Immature natural killer cell (primary cell): Measurements from ENCODE around the gene CC2D1A. TPM values are rescaled to one million over a fixed set of nuclear protein-coding genes. Genes with fewer than 3 reads are reported as not detected.
A peak's percentile ranks its signal among the peaks of the same experiment; 100 is the strongest.

Source experiments
- DNase-seq, 3 donors: peaks; one replicate each; pipeline ENCODE4 v3.0.0; 2022; ENCODE audit warnings: mixed read lengths in 1 of 3
- H3K27ac Mint-ChIP-seq, 6 donors: one replicate each; pipeline ENCODE4 v1.8.0; 2020; ENCODE audit warnings: mixed read lengths in 6 of 6, mild to moderate bottlenecking in 5 of 6, inconsistent platforms in 4 of 6, moderate library complexity in 3 of 6
- H3K27me3 Mint-ChIP-seq, 3 donors: one replicate each; pipeline ENCODE4 v1.8.0; 2020 to 2021; ENCODE audit warnings: low read depth in 3 of 3, mild to moderate bottlenecking in 3 of 3, mixed read lengths in 3 of 3, moderate library complexity in 3 of 3, inconsistent platforms in 1 of 3
- H3K36me3 Mint-ChIP-seq, 3 donors: one replicate each; pipeline ENCODE4 v1.8.0; 2020; ENCODE audit warnings: mixed read lengths in 3 of 3, inconsistent platforms in 2 of 3, mild to moderate bottlenecking in 2 of 3
- H3K4me1 Mint-ChIP-seq, 2 donors: one replicate each; pipeline ENCODE4 v1.8.0; 2020; ENCODE audit warnings: inconsistent platforms in 2 of 2, mild to moderate bottlenecking in 2 of 2, mixed read lengths in 2 of 2, moderate library complexity in 1 of 2
- H3K4me3 Mint-ChIP-seq, 5 donors: one replicate each; pipeline ENCODE4 v1.8.0; 2020; ENCODE audit warnings: mild to moderate bottlenecking in 5 of 5, mixed read lengths in 5 of 5, inconsistent platforms in 3 of 5, moderate library complexity in 3 of 5
- H3K9me3 Mint-ChIP-seq, 6 donors: one replicate each; pipeline ENCODE4 v1.8.0; 2020; ENCODE audit warnings: mild to moderate bottlenecking in 6 of 6, mixed read lengths in 6 of 6, inconsistent platforms in 4 of 6, moderate library complexity in 3 of 6
- polyA plus RNA-seq, 3 donors: library from polyadenylated mRNA; unstranded; fragments of 300-500 nt; fragmentation: Illumina TruSeq; gene quantifications; one replicate each; pipeline ENCODE4 v1.2.3, GENCODE V29; 2021

CC2D1A gene
- polyA plus RNA-seq, 3 donors from 2014 or later: 1.5 to 19.2 (median 5.8) TPM

DNA sequence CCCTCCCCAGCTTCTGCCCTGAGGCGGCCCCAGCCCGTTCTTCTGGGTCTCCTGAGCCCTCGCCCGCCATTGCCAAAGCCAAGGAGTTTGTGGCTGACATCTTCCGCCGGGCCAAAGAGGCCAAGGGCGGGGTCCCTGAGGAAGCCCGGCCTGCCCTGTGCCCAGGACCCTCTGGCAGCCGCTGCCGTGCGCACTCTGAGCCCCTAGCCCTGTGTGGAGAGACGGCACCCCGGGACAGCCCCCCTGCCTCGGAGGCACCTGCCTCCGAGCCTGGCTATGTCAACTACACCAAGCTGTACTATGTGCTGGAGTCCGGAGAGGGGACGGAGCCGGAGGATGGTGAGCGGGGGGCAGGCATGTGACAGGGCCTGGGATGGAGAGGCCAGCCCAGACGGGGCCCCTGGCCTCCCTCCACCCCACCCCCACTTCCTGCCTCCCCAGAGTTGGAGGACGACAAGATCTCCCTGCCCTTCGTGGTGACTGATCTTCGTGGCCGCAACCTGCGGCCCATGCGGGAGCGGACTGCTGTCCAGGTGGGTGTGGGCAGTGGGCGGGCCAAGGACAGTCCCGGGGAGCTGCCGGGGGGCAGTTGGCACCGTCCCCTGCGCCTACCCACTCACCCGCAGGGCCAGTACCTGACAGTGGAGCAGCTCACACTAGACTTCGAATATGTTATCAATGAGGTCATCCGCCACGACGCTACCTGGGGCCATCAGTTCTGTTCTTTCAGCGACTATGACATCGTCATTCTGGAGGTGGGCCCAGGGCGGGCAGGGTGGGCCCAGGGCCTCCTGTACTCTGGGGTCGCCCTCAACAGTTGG lies 53.4 kb downstream of the CC2D1A start:
- Mint-ChIP-seq H3K27ac (no peak overlapping the region), H3K36me3 (peaks cover 4 to 23% (median 9%) of the 10 kb centered on the region in 3 donors), H3K27me3 (peaks cover 0 to 3% (median 0%) of the 10 kb centered on the region in 3 donors), H3K4me1 (peaks cover 0 to 3% of the 10 kb centered on the region in 2 donors), H3K9me3 (no peaks in the 10 kb centered on the region), H3K4me3 (no peak overlapping the region)
- DNase-seq: no peak

GRCh38 chr19:13959962-13960862 lies 54.2 kb downstream of the CC2D1A start:
- no peak overlapping the region for H3K4me3 Mint-ChIP-seq
- no peaks in the 10 kb centered on the region for H3K4me1 Mint-ChIP-seq
- no peaks in the 10 kb centered on the region for H3K9me3 Mint-ChIP-seq
- H3K27me3 Mint-ChIP-seq: peaks cover 0 to 3% (median 2%) of the 10 kb centered on the region in 3 donors
- H3K27ac Mint-ChIP-seq: peak overlapping the region in 1 of 6 donors; percentile 67
- H3K36me3 Mint-ChIP-seq: peaks cover 4 to 31% (median 9%) of the 10 kb centered on the region in 3 donors
- peak in 2 of 3 donors; percentile 26 to 30 for DNase-seq

GRCh38 chr19:13960863-13961784 lies 55.1 kb downstream of the CC2D1A start:
- peaks cover 0 to 3% (median 2%) of the 10 kb centered on the region in 3 donors for H3K27me3 Mint-ChIP-seq
- H3K36me3 Mint-ChIP-seq: peaks cover 4 to 26% (median 9%) of the 10 kb centered on the region in 3 donors
- no peak overlapping the region for H3K4me3 Mint-ChIP-seq

DNA sequence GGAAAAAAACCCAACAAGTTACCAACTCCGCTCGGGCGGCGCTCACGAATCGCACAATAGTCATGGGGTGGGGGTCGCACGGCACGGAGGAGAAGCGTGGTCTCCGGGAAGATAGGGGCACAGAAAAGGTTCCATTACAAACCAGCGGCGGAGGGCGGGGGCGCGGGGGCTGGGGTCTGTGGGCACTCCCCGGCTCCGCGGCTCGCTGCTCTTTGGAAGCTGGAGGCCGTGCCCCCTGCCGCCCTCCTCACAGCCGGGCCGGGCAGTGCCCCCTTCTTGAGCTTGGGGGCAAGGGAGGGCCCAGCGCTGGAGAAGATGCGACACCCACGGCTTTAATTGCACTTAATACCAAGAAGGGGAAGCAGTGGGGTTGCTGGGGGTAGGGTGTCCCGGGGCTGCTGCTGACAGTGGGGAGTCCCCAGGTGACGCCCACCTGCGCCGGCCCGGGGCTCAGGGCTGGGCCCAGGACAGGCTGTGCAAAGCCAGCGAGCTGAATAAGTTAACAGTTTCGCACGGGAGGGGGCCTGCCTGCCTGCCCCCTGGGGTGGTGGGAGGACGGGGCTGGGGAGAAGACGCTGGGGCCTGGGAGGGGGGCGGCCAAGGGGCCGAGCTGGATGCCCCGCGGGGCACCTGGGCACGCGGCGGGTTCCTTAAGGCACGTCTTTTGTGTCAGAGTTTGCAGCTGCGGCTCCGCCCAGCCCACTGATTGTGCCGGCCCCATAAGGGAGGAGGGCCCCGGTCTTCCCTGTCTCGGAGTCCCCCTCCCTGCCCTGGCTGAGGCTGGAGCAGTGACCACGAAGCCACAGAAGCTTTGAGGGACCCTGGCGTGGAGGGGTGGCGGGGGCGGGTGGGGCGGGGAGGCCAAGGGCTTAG lies 56.1 kb downstream of the CC2D1A start:
- H3K27me3 Mint-ChIP-seq: peaks cover 0 to 3% (median 2%) of the 10 kb centered on the region in 3 donors
- no peak overlapping the region for H3K27ac Mint-ChIP-seq
- no peaks in the 10 kb centered on the region for H3K4me1 Mint-ChIP-seq
- DNase-seq: no peak
- H3K9me3 Mint-ChIP-seq: no peaks in the 10 kb centered on the region
- no peak overlapping the region for H3K4me3 Mint-ChIP-seq
- peaks cover 4 to 24% (median 4%) of the 10 kb centered on the region in 3 donors for H3K36me3 Mint-ChIP-seq

More at GRCh38 chr19:13960863-13961784, 55.1 kb downstream of the CC2D1A start:
- no peak for DNase-seq
- Mint-ChIP-seq H3K9me3 (no peaks in the 10 kb centered on the region), H3K4me1 (no peaks in the 10 kb centered on the region), H3K27ac (peak overlapping the region in 1 of 6 donors; percentile 24)

- H3K4me3 Mint-ChIP-seq: no peak overlapping the region
- H3K27ac Mint-ChIP-seq: no peak overlapping the region
- H3K27me3 Mint-ChIP-seq: peaks cover 0 to 3% (median 2%) of the 10 kb centered on the region in 3 donors
- no peaks in the 10 kb centered on the region for H3K4me1 Mint-ChIP-seq
- no peak for DNase-seq
- H3K9me3 Mint-ChIP-seq: no peaks in the 10 kb centered on the region
- peaks cover 3 to 22% (median 4%) of the 10 kb centered on the region in 3 donors for H3K36me3 Mint-ChIP-seq
Measured at GRCh38 chr19:13962699-13963602, 57.0 kb downstream of the CC2D1A start.

DNA sequence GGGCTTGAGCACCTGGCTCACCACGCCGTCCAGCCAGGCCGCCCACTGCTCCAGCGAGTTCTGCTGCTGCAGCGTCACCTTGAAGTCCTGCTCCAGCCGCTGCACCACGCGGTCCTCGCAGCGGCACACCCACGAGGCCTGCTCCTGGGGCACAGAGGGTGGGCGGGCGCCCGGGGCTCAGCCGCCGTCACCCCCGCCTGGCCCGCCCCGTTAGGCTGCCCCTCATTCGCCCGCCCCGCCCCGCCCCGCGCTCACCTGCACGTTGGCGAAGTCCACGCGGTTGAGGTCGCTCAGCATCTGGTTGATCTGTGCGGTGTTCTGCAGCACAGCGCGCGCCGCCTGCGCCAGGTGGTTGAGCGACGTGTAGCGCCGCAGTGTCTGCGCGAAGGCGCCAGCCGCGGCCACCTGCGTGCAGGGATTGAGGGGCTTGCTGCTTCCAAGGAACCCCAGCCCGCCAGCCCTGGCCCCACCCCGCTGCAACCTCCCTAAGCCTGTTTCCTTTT lies 57.7 kb downstream of the CC2D1A start:
- DNase-seq: no peak

DNA sequence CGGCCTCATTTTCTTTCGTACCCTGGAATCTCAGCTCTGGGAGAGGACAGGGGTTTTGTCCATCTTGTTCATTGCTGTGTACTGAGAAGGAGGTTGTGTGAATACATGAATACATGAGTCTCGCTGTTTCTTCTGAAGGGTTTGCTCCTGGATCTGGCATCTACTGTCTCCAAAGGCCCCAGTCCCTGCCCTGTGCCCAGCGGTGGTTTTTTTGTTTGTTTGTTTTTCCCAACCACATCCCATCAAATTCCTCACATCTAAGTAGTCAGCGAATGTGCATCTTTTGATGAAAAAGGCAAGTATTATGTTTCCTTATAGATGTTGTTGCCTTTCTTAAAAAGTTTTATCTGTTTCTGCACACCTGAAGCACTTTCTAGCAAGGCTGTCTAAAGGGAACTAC lies 58.8 kb downstream of the CC2D1A start:
- peak overlapping the region in 1 of 6 donors; percentile 61 for H3K27ac Mint-ChIP-seq
- peaks cover 0 to 2% (median 0%) of the 10 kb centered on the region in 3 donors for H3K27me3 Mint-ChIP-seq
- peaks cover 4 to 20% (median 8%) of the 10 kb centered on the region in 3 donors for H3K36me3 Mint-ChIP-seq

More for the DNA sequence above, 57.7 kb downstream of the CC2D1A start:
- H3K4me1 Mint-ChIP-seq: no peaks in the 10 kb centered on the region
- H3K27ac Mint-ChIP-seq: no peak overlapping the region
- peaks cover 3 to 16% (median 4%) of the 10 kb centered on the region in 3 donors for H3K36me3 Mint-ChIP-seq
- peaks cover 0 to 2% (median under 1%) of the 10 kb centered on the region in 3 donors for H3K27me3 Mint-ChIP-seq
- no peaks in the 10 kb centered on the region for H3K9me3 Mint-ChIP-seq
- no peak overlapping the region for H3K4me3 Mint-ChIP-seq

DNA sequence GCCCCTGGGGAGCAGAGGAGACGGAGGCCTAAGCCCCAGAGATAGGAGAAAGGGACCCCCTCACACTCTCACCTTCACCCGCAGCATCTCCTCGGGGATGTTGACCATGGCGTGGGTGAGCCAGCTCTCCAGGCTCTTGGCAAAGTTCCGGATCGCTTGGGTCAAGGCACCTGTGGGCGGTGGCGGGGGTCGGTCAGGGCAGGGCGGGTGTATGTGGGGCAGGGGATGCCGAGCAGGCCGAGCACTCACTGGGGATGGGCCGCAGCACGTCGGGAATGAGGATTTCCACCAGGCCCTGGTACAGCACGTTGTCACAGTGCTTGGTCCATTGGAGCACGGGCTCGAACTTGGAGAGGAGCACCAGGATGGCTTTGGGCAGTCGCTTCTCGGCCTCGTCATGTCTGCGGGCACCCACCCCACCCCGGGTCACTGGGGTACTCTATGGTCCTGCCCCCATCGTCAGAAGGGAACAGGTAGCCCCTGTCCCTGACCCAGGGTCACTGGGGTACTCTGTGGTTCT lies 59.4 kb downstream of the CC2D1A start:
- no peaks in the 10 kb centered on the region for H3K4me1 Mint-ChIP-seq
- DNase-seq: no peak
- H3K4me3 Mint-ChIP-seq: no peak overlapping the region
- peaks cover 4 to 20% (median 8%) of the 10 kb centered on the region in 3 donors for H3K36me3 Mint-ChIP-seq
- no peaks in the 10 kb centered on the region for H3K9me3 Mint-ChIP-seq
- peak overlapping the region in 1 of 6 donors; percentile 10 for H3K27ac Mint-ChIP-seq
- peaks cover 0 to 2% (median 0%) of the 10 kb centered on the region in 3 donors for H3K27me3 Mint-ChIP-seq

More for the DNA sequence above, 58.8 kb downstream of the CC2D1A start:
- DNase-seq: no peak
- H3K4me3 Mint-ChIP-seq: no peak overlapping the region
- no peaks in the 10 kb centered on the region for H3K4me1 Mint-ChIP-seq
- H3K9me3 Mint-ChIP-seq: no peaks in the 10 kb centered on the region

- peaks cover 4 to 20% (median 8%) of the 10 kb centered on the region in 3 donors for H3K36me3 Mint-ChIP-seq
- H3K4me1 Mint-ChIP-seq: no peaks in the 10 kb centered on the region
- H3K27me3 Mint-ChIP-seq: peaks cover 0 to 2% (median 0%) of the 10 kb centered on the region in 3 donors
- DNase-seq: no peak
- H3K4me3 Mint-ChIP-seq: no peak overlapping the region
- no peaks in the 10 kb centered on the region for H3K9me3 Mint-ChIP-seq
- no peak overlapping the region for H3K27ac Mint-ChIP-seq
Measured at GRCh38 chr19:13965926-13966683, 60.1 kb downstream of the CC2D1A start.

- Mint-ChIP-seq H3K36me3 (peaks cover 0 to 15% (median 5%) of the 10 kb centered on the region in 3 donors), H3K4me1 (no peaks in the 10 kb centered on the region), H3K9me3 (no peaks in the 10 kb centered on the region), H3K4me3 (no peak overlapping the region), H3K27ac (peak overlapping the region in 1 of 6 donors; percentile 34), H3K27me3 (peaks cover 0 to 2% (median 0%) of the 10 kb centered on the region in 3 donors)
- DNase-seq: no peak
Measured at GRCh38 chr19:13966684-13967128, 60.7 kb downstream of the CC2D1A start.
